Stimulated activated CD8-positive, alpha-beta memory T cell treated with anti-CD3 and anti-CD28 coated beads, Interleukin-7, amount 100 ng/mL, for 1 hour (primary cell): ENCODE results near the gene INPP5A.

ENCODE experiments used
- DNase-seq, 2 donors: peaks; one replicate each; pipeline ENCODE4 v3.0.0-alpha.2; 2020; ENCODE audit warnings: low read depth in 2 of 2

INPP5A gene

GRCh38 chr10:132611986-132612385 lies 74.4 kb downstream of the INPP5A start:
- DNase-seq: no peak

DNA sequence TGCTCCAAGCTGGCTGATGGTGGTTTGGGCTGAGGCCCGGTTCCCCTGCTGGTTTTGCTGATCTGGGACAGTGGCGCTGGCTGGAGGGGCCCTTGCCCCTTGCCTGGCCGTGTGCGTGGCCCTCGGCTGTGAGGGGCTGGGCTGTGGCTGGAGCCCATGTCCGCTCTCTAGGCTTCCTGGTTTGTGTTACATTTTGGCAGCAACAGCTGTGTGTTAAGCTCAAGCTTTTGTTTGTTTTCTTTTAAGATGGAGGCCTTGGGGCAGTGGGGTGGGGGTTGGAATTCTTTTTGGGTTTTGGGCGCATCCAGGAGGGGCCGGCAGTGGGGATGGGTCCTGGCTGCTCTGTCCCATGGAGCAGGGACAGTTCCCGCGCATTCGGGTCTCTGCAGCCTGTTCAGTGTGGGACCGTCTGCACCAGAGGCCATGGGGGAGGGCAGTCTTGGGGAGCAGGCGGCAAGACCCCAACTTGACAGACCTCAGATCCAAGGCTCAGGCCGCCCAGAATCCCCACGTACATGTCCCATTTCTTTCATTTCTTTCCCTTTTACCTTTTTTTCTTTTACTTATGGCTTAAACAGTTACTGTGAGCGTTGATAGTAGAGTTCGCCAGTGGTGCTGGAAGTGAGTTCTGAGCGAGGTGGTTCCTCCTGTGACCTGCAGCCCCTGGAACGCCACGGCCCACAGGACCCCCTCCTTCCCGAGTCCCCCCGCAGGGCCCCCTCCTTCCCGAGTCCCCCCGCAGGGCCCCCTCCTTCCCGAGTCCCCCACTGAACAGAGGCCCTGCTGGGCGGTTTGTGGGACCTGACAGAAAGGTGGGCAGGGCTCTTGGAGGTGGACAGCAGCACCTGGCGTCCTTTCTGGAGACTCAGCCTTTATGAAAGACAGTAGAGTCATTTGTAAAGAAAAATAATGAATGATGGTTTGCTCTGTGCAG lies 75.3 kb downstream of the INPP5A start:
- DNase-seq: no peak

DNA sequence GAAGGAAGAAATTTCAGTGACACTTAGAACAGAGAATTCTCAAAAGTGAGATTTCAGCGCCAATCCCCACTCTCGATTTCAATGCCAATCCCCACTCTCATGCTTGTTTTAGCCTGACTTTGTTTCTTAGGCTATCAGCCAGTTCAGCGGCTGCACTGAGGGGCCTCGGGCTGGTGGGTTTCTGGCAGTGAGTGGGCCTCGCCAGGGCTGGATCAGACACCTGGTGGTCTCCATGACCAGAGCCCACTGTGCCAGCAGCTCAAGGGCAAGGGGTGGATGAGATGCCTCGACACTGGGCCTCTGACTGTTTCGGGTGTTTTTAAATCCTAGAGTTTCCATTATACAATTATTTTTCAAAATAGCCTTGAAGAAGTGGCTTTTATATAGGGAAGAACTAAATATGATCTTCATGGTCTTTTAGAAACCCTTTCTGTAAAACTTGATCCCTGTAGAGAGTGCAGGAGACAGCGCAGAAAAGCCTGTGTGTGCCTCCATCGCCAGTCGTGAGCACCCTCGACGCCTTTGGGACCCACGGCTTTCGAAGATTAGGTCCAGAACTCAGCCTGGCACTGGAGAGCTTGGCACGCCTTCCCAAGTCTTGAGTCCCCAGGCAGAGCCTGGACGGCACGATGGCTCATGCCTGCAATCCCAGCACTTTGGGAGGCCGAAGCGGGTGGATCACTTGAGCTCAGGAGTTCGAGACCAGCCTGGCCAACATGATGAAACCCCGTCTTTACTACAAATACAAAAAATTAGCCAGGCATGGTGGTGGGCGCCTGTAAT lies 76.2 kb downstream of the INPP5A start:
- DNase-seq: no peak

DNA sequence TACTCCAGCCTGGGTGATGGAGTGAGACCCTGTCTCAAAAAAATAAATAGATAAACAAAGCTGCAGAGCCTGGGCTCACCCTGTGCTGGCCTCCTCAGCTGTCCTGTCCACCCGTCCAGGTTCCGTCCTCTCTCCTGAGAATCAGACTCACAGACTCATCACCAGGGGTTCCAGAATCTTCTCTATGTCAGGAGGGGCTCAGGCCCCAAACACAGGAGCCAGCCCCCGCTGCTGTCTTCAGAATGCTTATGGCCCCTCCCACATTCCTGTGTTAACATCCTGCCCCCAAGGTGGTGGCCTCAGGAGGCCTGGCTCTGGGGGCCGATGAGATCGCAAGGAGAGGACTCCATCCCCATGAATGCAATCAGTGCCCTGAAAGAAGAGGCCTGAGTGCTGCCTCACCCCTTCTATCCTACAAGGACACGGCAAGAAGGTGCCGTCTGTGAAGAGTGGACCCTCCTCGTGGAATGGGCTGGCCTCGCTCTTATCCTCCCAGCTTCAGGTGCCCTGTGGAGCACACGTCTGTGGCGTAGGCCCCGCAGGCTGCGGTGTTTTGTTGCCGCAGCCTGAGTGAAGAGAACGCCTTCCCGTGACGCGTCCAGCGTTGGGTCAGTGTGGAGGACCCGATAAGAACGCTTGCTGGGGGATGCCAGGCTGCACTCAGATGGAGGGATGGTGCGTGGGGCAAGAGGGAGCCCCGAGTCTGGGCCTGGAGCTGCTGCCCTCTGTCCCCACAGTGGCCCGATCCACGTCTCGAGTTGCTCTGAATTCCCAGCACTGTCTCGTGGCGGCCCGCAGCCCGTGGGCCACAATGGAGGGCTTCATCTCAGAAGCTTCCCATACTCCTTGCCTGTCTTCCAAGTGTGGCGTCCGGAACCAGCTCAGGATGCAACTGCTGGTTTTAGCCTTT lies 77.1 kb downstream of the INPP5A start:
- no peak for DNase-seq

- DNase-seq: no peak
These were observed 78.0 kb downstream of the INPP5A start for GRCh38 chr10:132615341-132616169.

DNA sequence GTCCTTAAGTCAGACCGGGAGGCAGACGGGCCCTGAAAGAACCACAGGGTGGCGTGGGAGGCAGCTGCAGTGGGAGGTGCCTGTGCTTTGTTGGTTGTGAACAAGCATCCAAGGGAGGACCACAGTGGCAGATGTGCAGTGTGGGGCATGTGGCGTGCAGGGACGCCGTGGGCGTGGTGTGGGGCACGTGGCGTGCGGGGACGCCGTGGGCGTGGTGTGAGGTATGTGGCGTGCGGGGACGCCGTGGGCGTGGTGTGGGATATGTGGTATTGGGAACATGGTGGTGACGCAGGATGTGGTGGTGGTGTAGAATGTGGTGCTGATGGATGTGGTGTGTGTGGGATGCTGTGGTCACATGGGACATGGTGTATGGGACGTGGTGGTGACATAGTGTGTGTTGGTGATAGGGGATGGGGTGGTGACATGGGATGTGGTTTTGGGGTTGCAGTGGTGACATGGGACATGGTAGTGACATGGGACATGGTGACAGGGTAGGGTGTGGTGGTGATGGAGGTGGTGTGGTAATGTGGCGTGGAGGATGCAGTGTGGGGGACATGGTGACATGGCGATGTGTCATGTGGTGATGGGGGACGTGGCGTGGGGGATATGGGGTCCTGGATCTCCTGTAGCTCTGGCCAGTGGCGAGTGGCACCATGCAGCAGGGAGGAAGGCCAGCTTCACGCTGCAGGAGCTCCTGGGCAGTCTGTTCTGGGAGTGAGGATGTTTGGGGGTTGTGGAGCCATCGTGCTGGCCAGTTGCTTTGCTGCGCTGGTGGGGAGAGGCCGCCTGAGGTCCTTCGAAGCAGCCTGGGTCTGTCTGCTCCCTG lies 78.8 kb downstream of the INPP5A start:
- no peak for DNase-seq

- no peak for DNase-seq
These were observed 79.6 kb downstream of the INPP5A start for GRCh38 chr10:132616996-132617736.

DNA sequence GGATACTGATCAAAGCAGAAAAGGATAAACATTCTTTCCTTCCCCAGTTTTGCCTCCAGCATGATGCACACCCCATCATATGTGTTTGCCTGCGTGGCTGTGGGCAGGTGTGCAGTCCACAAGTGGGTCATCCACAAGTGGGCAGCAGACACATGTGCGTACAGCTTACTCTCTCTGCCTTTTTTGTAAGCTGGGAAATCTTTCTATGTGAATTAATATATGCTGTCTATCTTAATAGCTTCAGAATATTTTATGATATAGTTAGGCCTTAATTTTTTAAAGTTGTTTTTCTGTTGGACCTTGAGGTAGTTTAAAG lies 80.1 kb downstream of the INPP5A start:
- DNase-seq: no peak

DNA sequence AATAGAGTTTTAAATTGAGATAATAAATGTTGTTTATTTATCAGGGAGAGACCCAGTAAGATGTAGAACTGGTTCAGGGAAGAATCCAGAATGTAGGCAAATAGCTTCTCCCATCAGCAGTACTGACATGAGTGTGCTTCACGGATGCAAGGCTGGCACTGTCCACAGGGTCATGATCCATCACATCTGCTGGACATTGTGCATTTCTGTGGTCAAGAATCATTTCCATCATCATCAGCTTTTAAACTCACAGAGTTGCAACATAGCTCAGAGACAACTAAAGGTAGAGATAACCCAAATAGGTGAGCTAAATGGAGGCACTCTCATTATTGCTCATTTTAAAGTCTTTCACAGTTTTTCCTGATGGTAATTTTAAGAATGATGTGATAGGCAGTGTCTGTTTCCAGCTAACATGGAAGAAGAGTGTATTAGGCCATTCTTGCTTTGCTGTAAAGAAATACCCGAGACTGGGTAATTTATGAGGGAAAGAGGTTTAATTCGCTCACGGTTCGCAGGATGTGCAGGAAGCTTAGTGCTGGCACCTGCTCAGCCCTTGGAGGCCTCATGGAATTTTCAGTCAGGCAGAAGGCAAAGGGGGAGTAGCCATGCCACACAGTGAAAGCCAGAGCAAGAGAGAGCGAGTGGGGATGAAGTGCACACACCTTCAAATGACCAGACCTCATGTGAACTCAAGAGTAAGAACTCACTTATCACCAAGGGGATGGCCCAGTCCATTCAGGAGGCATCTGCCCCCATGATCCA lies 80.8 kb downstream of the INPP5A start:
- no peak for DNase-seq

DNA sequence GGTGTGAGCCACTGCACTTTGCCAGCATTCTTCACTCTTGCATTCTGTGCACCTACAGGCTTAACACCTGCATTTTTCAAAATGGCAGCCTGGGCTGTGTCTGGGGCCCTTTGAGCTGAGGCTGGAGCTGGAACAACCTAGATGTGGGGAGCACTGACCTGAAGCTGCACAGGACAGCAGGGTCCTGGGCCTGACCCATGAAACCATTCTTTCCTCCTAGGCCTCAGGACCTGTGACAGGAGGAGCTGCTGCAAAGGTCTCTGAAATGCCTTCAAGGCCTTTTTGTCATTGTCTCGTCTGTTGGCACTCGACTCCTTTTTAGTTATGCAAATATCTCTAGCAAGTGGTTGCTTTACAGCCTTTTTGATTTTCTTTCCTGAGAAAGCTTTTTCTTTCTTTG lies 82.3 kb downstream of the INPP5A start:
- DNase-seq: no peak

DNA sequence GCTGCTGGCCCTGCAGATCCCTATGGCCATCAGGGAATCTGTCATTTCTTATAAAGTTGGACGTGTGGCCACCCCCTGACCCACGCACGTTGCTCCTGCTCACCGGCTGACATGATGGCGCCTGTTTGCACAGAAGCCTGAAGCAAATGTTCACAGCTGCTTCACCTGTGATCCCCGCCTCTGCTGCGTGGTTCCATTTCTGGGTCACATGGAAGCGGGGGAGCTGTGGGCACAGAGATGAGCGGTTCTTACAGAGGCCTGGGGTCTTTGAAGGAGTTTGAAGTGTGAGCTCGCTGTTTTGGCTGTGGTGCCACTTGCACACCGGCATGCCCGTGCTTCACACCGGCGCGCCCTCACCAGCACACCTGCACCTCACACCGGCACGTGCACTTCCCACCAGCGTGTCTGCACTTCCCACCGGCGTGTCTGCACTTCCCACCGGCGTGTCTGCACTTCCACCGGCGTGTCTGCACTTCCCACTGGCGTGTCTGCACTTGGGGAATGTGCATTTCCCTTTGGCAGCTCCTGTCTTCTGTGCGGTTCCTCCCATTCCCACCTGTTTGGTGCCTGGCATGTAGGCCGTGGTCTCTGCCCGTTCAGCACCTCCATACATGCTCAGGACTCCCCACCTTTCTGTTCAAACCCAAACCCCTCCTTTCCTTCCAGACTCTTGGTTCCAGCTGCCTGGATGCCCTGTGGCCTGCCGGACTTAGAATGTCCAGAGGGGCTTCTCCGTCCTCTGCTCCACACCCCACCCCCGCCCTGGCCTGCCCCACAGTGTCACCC lies 86.7 kb downstream of the INPP5A start:
- DNase-seq: no peak

- DNase-seq: no peak
These were observed 87.4 kb downstream of the INPP5A start for GRCh38 chr10:132624847-132625471.

- no peak for DNase-seq
These were observed 88.6 kb downstream of the INPP5A start for GRCh38 chr10:132626019-132626760.

DNA sequence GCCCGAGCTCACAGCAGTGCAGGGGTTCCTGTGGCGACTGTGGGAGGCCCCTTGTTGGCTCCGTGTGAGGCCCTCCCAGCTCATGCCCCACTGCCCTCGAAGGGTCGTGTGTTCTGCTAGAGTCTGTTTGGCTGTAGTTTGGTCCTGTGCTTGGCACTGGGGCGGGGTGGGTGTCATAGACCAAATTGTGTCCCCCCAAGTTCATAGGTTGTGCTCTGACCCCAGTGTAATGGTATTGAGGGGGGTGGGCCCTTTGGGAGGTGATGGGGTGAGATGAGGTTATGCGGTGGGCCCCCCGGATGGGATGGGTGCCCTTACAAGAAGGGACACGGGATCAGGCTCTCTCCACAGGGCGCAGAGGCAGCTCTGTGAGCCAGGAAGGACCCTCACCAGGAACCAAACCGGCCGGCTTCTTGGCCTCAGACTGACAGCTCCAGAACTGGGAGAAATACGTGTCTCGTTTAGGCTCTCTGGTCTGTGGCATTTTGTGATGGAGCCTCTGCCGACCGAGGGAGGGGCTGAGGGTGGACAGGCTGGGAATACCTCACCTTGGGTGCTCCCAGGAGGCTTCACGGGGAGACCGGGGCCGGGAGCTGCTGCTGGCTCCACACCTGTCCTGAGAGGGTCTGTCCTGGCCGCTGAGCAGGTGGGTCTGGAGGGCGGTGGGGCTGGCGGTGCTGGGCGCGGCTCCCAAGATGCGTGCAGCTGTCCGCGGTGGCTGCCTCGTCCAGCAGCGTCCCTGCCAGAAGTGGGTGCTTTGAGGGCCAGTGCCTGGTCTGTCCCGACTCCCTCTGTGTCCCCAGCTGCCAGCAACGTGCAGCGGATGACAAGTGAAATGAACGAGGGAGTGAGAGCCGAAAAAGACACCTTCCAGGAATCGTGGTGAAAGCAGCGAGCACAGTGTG lies 89.4 kb downstream of the INPP5A start:
- no peak for DNase-seq

GRCh38 chr10:132627666-132628531 lies 90.3 kb downstream of the INPP5A start:
- DNase-seq: no peak
